ENCODE results near the gene PACSIN2.
"Not testable (repeated sequence)": the region's sequence is repeated elsewhere in the genome, so short reads cannot be mapped to it uniquely, and the experiment has no call there.

PACSIN2 gene

GRCh38 chr22:42994276-42994916 lies 20.6 kb downstream of the PACSIN2 start:
- in situ Hi-C loops (cut with MboI; ENCODE audit: low sequenced_read_pairs) = no loop called here

- in situ Hi-C loops (cut with MboI; ENCODE audit: low sequenced_read_pairs) = no loop called here
Measured at GRCh38 chr22:42993651-42994275, 21.2 kb downstream of the PACSIN2 start.

GRCh38 chr22:42992886-42993479 lies 22.0 kb downstream of the PACSIN2 start:
- in situ Hi-C loops (cut with MboI; ENCODE audit: low sequenced_read_pairs) = no loop called here

GRCh38 chr22:42992092-42992491 lies 22.9 kb downstream of the PACSIN2 start:
- in situ Hi-C loops (cut with MboI; ENCODE audit: low sequenced_read_pairs) = no loop called here

- in situ Hi-C loops (cut with MboI; ENCODE audit: low sequenced_read_pairs) = no loop called here
Measured at GRCh38 chr22:42991010-42991651, 23.8 kb downstream of the PACSIN2 start.

GRCh38 chr22:42990131-42990838 lies 24.7 kb downstream of the PACSIN2 start:
- in situ Hi-C loops (cut with MboI; ENCODE audit: low sequenced_read_pairs) = no loop called here

- in situ Hi-C loops (cut with MboI; ENCODE audit: low sequenced_read_pairs) = no loop called here
Measured at GRCh38 chr22:42986115-42986514, 28.8 kb downstream of the PACSIN2 start.

GRCh38 chr22:42985531-42985905 lies 29.4 kb downstream of the PACSIN2 start:
- in situ Hi-C loops (cut with MboI; ENCODE audit: low sequenced_read_pairs) = no loop called here

- in situ Hi-C loops (cut with MboI; ENCODE audit: low sequenced_read_pairs) = no loop called here
Measured at GRCh38 chr22:42984814-42985530, 30.0 kb downstream of the PACSIN2 start.

GRCh38 chr22:42984397-42984796 lies 30.6 kb downstream of the PACSIN2 start:
- in situ Hi-C loops (cut with MboI; ENCODE audit: low sequenced_read_pairs) = no loop called here

GRCh38 chr22:42983470-42983869 lies 31.5 kb downstream of the PACSIN2 start:
- in situ Hi-C loops (cut with MboI; ENCODE audit: low sequenced_read_pairs) = no loop called here

- in situ Hi-C loops (cut with MboI; ENCODE audit: low sequenced_read_pairs) = no loop called here
Measured at GRCh38 chr22:42979606-42980005, 35.3 kb downstream of the PACSIN2 start.

- in situ Hi-C loops (cut with MboI; ENCODE audit: low sequenced_read_pairs) = no loop called here
Measured at GRCh38 chr22:42978453-42979103, 36.4 kb downstream of the PACSIN2 start.

- in situ Hi-C loops (cut with MboI; ENCODE audit: low sequenced_read_pairs) = no loop called here
Measured at GRCh38 chr22:42977569-42977968, 37.4 kb downstream of the PACSIN2 start.

- in situ Hi-C loops (cut with MboI; ENCODE audit: low sequenced_read_pairs) = no loop called here
Measured at GRCh38 chr22:42976217-42976933, 38.6 kb downstream of the PACSIN2 start.

GRCh38 chr22:42974223-42974622 lies 40.7 kb downstream of the PACSIN2 start:
- in situ Hi-C loops (cut with MboI; ENCODE audit: low sequenced_read_pairs) = no loop called here

GRCh38 chr22:42973536-42973881 lies 41.4 kb downstream of the PACSIN2 start:
- in situ Hi-C loops (cut with MboI; ENCODE audit: low sequenced_read_pairs) = no loop called here

- in situ Hi-C loops (cut with MboI; ENCODE audit: low sequenced_read_pairs) = no loop called here
Measured at GRCh38 chr22:42972649-42973535, 42.1 kb downstream of the PACSIN2 start.

GRCh38 chr22:42971473-42971860 lies 43.5 kb downstream of the PACSIN2 start:
- in situ Hi-C loops (cut with MboI; ENCODE audit: low sequenced_read_pairs) = not testable (repeated sequence)
